ENCODE data around the gene TMEM59.
"Not testable (repeated sequence)": the region's sequence is repeated elsewhere in the genome, so short reads cannot be mapped to it uniquely, and the experiment has no call there.

Gene TMEM59

GRCh38 chr1:54047384-54048305 lies 5.4 kb downstream of the TMEM59 start:
- in situ Hi-C loops (cut with HindIII; ENCODE audit: low pct_unique_long_range_greater_than_20kb, low sequenced_read_pairs): no loop called here
- DNase-seq (ENCODE audit: low read depth in 1 of 2, low spot score in 1 of 2): no peak
- TF ChIP-seq JUND (IDR thresholded peaks at IDR 0.05; ENCODE audit: low read depth): no peak

GRCh38 chr1:54046671-54047383 lies 6.2 kb downstream of the TMEM59 start:
- in situ Hi-C loops (cut with HindIII; ENCODE audit: low pct_unique_long_range_greater_than_20kb, low sequenced_read_pairs): no loop called here
- no peak for DNase-seq (ENCODE audit: low read depth in 1 of 2, low spot score in 1 of 2)
- TF ChIP-seq JUND (IDR thresholded peaks at IDR 0.05; ENCODE audit: low read depth): no peak

- in situ Hi-C loops (cut with HindIII; ENCODE audit: low pct_unique_long_range_greater_than_20kb, low sequenced_read_pairs): no loop called here
- TF ChIP-seq JUND (IDR thresholded peaks at IDR 0.05; ENCODE audit: low read depth): no peak
- no peak for DNase-seq (ENCODE audit: low read depth in 1 of 2, low spot score in 1 of 2)
These were observed 7.5 kb downstream of the TMEM59 start for GRCh38 chr1:54045496-54045895.

- TF ChIP-seq JUND (IDR thresholded peaks at IDR 0.05; ENCODE audit: low read depth): no peak
- no peak for DNase-seq (ENCODE audit: low read depth in 1 of 2, low spot score in 1 of 2)
- in situ Hi-C loops (cut with HindIII; ENCODE audit: low pct_unique_long_range_greater_than_20kb, low sequenced_read_pairs): no loop called here
These were observed 11.2 kb downstream of the TMEM59 start for GRCh38 chr1:54041806-54042205.

- in situ Hi-C loops (cut with HindIII; ENCODE audit: low pct_unique_long_range_greater_than_20kb, low sequenced_read_pairs): no loop called here
- no peak for TF ChIP-seq JUND (IDR thresholded peaks at IDR 0.05; ENCODE audit: low read depth)
- no peak for DNase-seq (ENCODE audit: low read depth in 1 of 2, low spot score in 1 of 2)
These were observed 15.5 kb downstream of the TMEM59 start for GRCh38 chr1:54037476-54037875.

GRCh38 chr1:54028306-54029251 lies 24.4 kb downstream of the TMEM59 start:
- no peak for TF ChIP-seq JUND (IDR thresholded peaks at IDR 0.05; ENCODE audit: low read depth)
- in situ Hi-C loops (cut with HindIII; ENCODE audit: low pct_unique_long_range_greater_than_20kb, low sequenced_read_pairs): no loop called here
- no peak for DNase-seq (ENCODE audit: low read depth in 1 of 2, low spot score in 1 of 2)

GRCh38 chr1:54027848-54028247 lies 25.2 kb downstream of the TMEM59 start:
- no peak for DNase-seq (ENCODE audit: low read depth in 1 of 2, low spot score in 1 of 2)
- in situ Hi-C loops (cut with HindIII; ENCODE audit: low pct_unique_long_range_greater_than_20kb, low sequenced_read_pairs): no loop called here
- TF ChIP-seq JUND (IDR thresholded peaks at IDR 0.05; ENCODE audit: low read depth): no peak

- in situ Hi-C loops (cut with HindIII; ENCODE audit: low pct_unique_long_range_greater_than_20kb, low sequenced_read_pairs); DNase-seq (ENCODE audit: low read depth in 1 of 2, low spot score in 1 of 2): not testable (repeated sequence)
These were observed 28.2 kb downstream of the TMEM59 start for GRCh38 chr1:54024811-54025210.

- in situ Hi-C loops (cut with HindIII; ENCODE audit: low pct_unique_long_range_greater_than_20kb, low sequenced_read_pairs): no loop called here
- no peak for TF ChIP-seq JUND (IDR thresholded peaks at IDR 0.05; ENCODE audit: low read depth)
- DNase-seq (ENCODE audit: low read depth in 1 of 2, low spot score in 1 of 2): no peak
These were observed 28.6 kb downstream of the TMEM59 start for GRCh38 chr1:54024358-54024757.

- in situ Hi-C loops (cut with HindIII; ENCODE audit: low pct_unique_long_range_greater_than_20kb, low sequenced_read_pairs); DNase-seq (ENCODE audit: low read depth in 1 of 2, low spot score in 1 of 2): not testable (repeated sequence)
These were observed 33.3 kb downstream of the TMEM59 start for GRCh38 chr1:54019562-54020176.

GRCh38 chr1:54018635-54019034 lies 34.4 kb downstream of the TMEM59 start:
- in situ Hi-C loops (cut with HindIII; ENCODE audit: low pct_unique_long_range_greater_than_20kb, low sequenced_read_pairs): no loop called here
- no peak for TF ChIP-seq JUND (IDR thresholded peaks at IDR 0.05; ENCODE audit: low read depth)
- DNase-seq (ENCODE audit: low read depth in 1 of 2, low spot score in 1 of 2): no peak

GRCh38 chr1:54017979-54018378 lies 35.0 kb downstream of the TMEM59 start, which contains the start of gene LDLRAD1:
Gene LDLRAD1, minus strand, starts transcription at chr1:54018186. Its CDS starts 74 bp downstream, at chr1:54018112.
- no peak for TF ChIP-seq JUND (IDR thresholded peaks at IDR 0.05; ENCODE audit: low read depth)
- in situ Hi-C loops (cut with HindIII; ENCODE audit: low pct_unique_long_range_greater_than_20kb, low sequenced_read_pairs): no loop called here
- DNase-seq (ENCODE audit: low read depth in 1 of 2, low spot score in 1 of 2): peak in 1 of 2 experiments; percentile 43
